Testis (tissue), 3 donors: Measurements from ENCODE around the gene CCDC116. TPM values are rescaled to one million over a fixed set of nuclear protein-coding genes. Genes with fewer than 3 reads are reported as not detected.

Experiments
- DNase-seq: peaks from one replicate; pipeline ENCODE4 v3.0.0-alpha.2; 2019
- H3K27ac ChIP-seq, 2 donors: fragments of 200-600 bp; sonication (generic); one replicate each; pipeline ENCODE4 v1.5.1; 2019
- H3K27me3 ChIP-seq: fragments of 200-600 bp; sonication (generic); one replicate; pipeline ENCODE4 v1.5.1; 2019
- H3K36me3 ChIP-seq: fragments of 200-600 bp; sonication (generic); one replicate; pipeline ENCODE4 v1.5.1; 2017; ENCODE audit warnings: low read depth; ENCODE audit errors: missing control alignments
- H3K4me1 ChIP-seq: fragments of 200-600 bp; sonication (generic); one replicate; pipeline ENCODE4 v1.5.1; 2019
- H3K4me3 ChIP-seq, 2 donors: fragments of 200-600 bp; sonication (generic); one replicate each; pipeline ENCODE4 v1.5.1; 2017 to 2019
- H3K9me3 ChIP-seq: fragments of 200-600 bp; sonication (generic); one replicate; pipeline ENCODE4 v1.5.1; 2017
- CTCF ChIP-seq, 3 experiments: fragments of 450-650 bp in 2 of 3; fragments of 200-600 bp in 1 of 3; sonication (generic) in 1 of 3; IDR thresholded peaks; one replicate each; pipeline ENCODE4 v1.5.1; 2016 to 2019; ENCODE audit warnings: antibody characterized with exemption in 3 of 3, mild to moderate bottlenecking in 2 of 3, moderate library complexity in 1 of 3
- POLR2A ChIP-seq: fragments of 450-650 bp; IDR thresholded peaks from one replicate; pipeline ENCODE4 v1.6.1; 2017; ENCODE audit warnings: antibody characterized with exemption, mild to moderate bottlenecking, moderate library complexity
- WGBS, 2 donors: methylation state at CpG; one replicate each; pipeline ENCODE4 v1.1.5; 2018; 5-methylcytosine and 5-hydroxymethylcytosine counted together
- intact Hi-C: fragments of 100-400 bp; cut with DNase I; formaldehyde crosslinking; loops from one replicate; pipeline ENCODE4 v1.15.1; 2023; ENCODE audit warnings: low total_unique reads
- polyA plus RNA-seq: library from polyadenylated mRNA; stranded (reverse); fragments of 350-450 nt; fragmentation: Illumina TruSeq; extraction: RNeasy Lipid Tissue Mini Kit (QIAGEN cat#74804); gene quantifications from one replicate; pipeline ENCODE4 v1.2.3, GENCODE V29; 2014; ENCODE audit warnings: low read depth, low replicate concordance; ENCODE audit not compliant: insufficient read depth
- total RNA-seq, 2 donors: library from RNA; depleted of rRNA; stranded (reverse); fragments of >200 nt; gene quantifications; one replicate each; pipeline ENCODE4 v1.2.3, GENCODE V29; 2016

CCDC116 gene
- total and polyA plus RNA-seq, 3 donors from 2014 or later: 16.0 to 54.0 (median 28.6) TPM

GRCh38 chr22:21632931-21633330 is 371 bp downstream of the CCDC116 start:
- peak overlapping the region in 1 of 2 donors; percentile 32 for H3K4me3 ChIP-seq
- TF ChIP-seq CTCF (IDR thresholded peaks at IDR 0.05) (no peak), POLR2A (no peak)
- intact Hi-C loops: no loop called here
- no peaks in the 10 kb centered on the region for H3K27me3 ChIP-seq
- WGBS, 2 donors: 55 to 86% methylated on average over 14 to 18 of the region's 18 CpGs
- no peak overlapping the region for H3K27ac ChIP-seq
- no peaks in the 10 kb centered on the region for H3K9me3 ChIP-seq
- no peak for DNase-seq
- no peaks in the 10 kb centered on the region for H3K36me3 ChIP-seq
- H3K4me1 ChIP-seq: peaks cover 4% of the 10 kb centered on the region

- no peaks in the 10 kb centered on the region for H3K36me3 ChIP-seq
- H3K4me3 ChIP-seq: no peak overlapping the region
- H3K9me3 ChIP-seq: no peaks in the 10 kb centered on the region
- no peak for DNase-seq
- H3K27me3 ChIP-seq: no peaks in the 10 kb centered on the region
- peaks cover 4% of the 10 kb centered on the region for H3K4me1 ChIP-seq
- no peak overlapping the region for H3K27ac ChIP-seq
- intact Hi-C loops: no loop called here
- WGBS, 2 donors: 83 to 89% methylated on average over 4 of the region's 4 CpGs
- TF ChIP-seq CTCF (IDR thresholded peaks at IDR 0.05): no peak
- TF ChIP-seq POLR2A: no peak
Observed at GRCh38 chr22:21633481-21633880, 921 bp downstream of the CCDC116 start.

GRCh38 chr22:21634081-21634480 is 1.5 kb downstream of the CCDC116 start:
- no peaks in the 10 kb centered on the region for H3K4me1 ChIP-seq
- no peaks in the 10 kb centered on the region for H3K9me3 ChIP-seq
- H3K27me3 ChIP-seq: no peaks in the 10 kb centered on the region
- no peak for DNase-seq
- intact Hi-C loops: no loop called here
- WGBS, 2 donors: 90 to 97% methylated on average over 10 to 16 of the region's 16 CpGs
- no peak overlapping the region for H3K4me3 ChIP-seq
- H3K27ac ChIP-seq: no peak overlapping the region
- TF ChIP-seq CTCF (IDR thresholded peaks at IDR 0.05) (no peak), POLR2A (no peak)
- no peaks in the 10 kb centered on the region for H3K36me3 ChIP-seq

GRCh38 chr22:21634844-21635243 is 2.3 kb downstream of the CCDC116 start:
- Histone ChIP-seq H3K4me1 (no peaks in the 10 kb centered on the region), H3K9me3 (no peaks in the 10 kb centered on the region), H3K27me3 (no peaks in the 10 kb centered on the region), H3K36me3 (no peaks in the 10 kb centered on the region), H3K27ac (no peak overlapping the region), H3K4me3 (no peak overlapping the region)
- no peak for DNase-seq
- no peak for TF ChIP-seq POLR2A
- no peak for TF ChIP-seq CTCF (IDR thresholded peaks at IDR 0.05)
- intact Hi-C loops: no loop called here
- WGBS, 2 donors: 80 to 86% methylated on average over 13 to 19 of the region's 19 CpGs

GRCh38 chr22:21635771-21636510 is 3.4 kb downstream of the CCDC116 start:
- TF ChIP-seq POLR2A (no peak), CTCF (IDR thresholded peaks at IDR 0.05) (no peak)
- H3K27me3 ChIP-seq: no peaks in the 10 kb centered on the region
- no peaks in the 10 kb centered on the region for H3K4me1 ChIP-seq
- WGBS, 2 donors: 86 to 90% methylated on average over 11 to 15 of the region's 15 CpGs
- no peak overlapping the region for H3K4me3 ChIP-seq
- intact Hi-C loops: no loop called here
- H3K9me3 ChIP-seq: no peaks in the 10 kb centered on the region
- DNase-seq: no peak
- no peaks in the 10 kb centered on the region for H3K36me3 ChIP-seq
- no peak overlapping the region for H3K27ac ChIP-seq
